Left cardiac atrium (tissue), 4 donors: Measurements from ENCODE around the gene UNC119B. TPM values are rescaled to one million over a fixed set of nuclear protein-coding genes. Genes with fewer than 3 reads are reported as not detected.
A peak's percentile ranks its signal among the peaks of the same experiment; 100 is the strongest.

Source experiments
- ATAC-seq, 2 donors: fragments of 200-7000 bp; cut with Tn5 transposase; one replicate each; pipeline ENCODE4 v1.9.1; 2020; ENCODE audit warnings: mild to moderate bottlenecking in 2 of 2, moderate library complexity in 2 of 2
- DNase-seq: peaks from one replicate; pipeline ENCODE4 v3.0.0-alpha.2; 2020
- intact Hi-C, 2 donors: fragments of 100-400 bp; cut with DNase I; formaldehyde crosslinking; loops; one replicate each; pipeline versions ENCODE4 v1.14.1 to v1.15.1; 2022 to 2023
- total RNA-seq, 2 donors: library from RNA; stranded (reverse); fragmentation: NEBNext Ultra II Directional; extraction: Animal tissue kit (Norgen Biotek cat#: 25700); gene quantifications; one replicate each; pipeline ENCODE4 v1.2.1, GENCODE V29; 2021
- donor health status: DM: no; HTN: yes; CAD: no.
- donor health status: DM: no; HTN: yes; CAD: no; lungs with severe emphysema.
- donor health status: DM: yes; HTN: yes; CAD: no.
- donor health status: Dilated cardiomyopathy.

Gene UNC119B
- total RNA-seq, 2 donors from 2014 or later = 14.2 to 18.2 TPM

- intact Hi-C loops = no loop called here
- no peak for DNase-seq
Observed at GRCh38 chr12:120758798-120759590, 48.7 kb downstream of the UNC119B start.

GRCh38 chr12:120759591-120760348 lies 49.5 kb downstream of the UNC119B start:
- intact Hi-C loops = loop anchor here in 1 of 2 donors (10.0 kb wide), 1 partner anchor 145 kb away; the partner anchor contains the start of gene SPPL3
- DNase-seq (no peak), ATAC-seq (no peak)

More at GRCh38 chr12:120758798-120759590, 48.7 kb downstream of the UNC119B start:
- no peak for ATAC-seq

- intact Hi-C loops = loop anchor here in 1 of 2 donors (10.0 kb wide), 1 partner anchor 144 kb away; the partner anchor contains the start of gene SPPL3
- ATAC-seq (no peak), DNase-seq (no peak)
Observed at GRCh38 chr12:120760349-120761254, 50.3 kb downstream of the UNC119B start.

GRCh38 chr12:120761519-120761934 lies 51.3 kb downstream of the UNC119B start:
- no peak for DNase-seq
- intact Hi-C loops = loop anchor here in 1 of 2 donors (10.0 kb wide), 1 partner anchor 143 kb away; the partner anchor contains the start of gene SPPL3

GRCh38 chr12:120762086-120762485 lies 51.8 kb downstream of the UNC119B start:
- ATAC-seq = peak; percentile 17 to 39
- intact Hi-C loops = loop anchor here in 1 of 2 donors (10.0 kb wide), 1 partner anchor 143 kb away; the partner anchor contains the start of gene SPPL3
- no peak for DNase-seq

More at GRCh38 chr12:120761519-120761934, 51.3 kb downstream of the UNC119B start:
- ATAC-seq = peak; percentile 56 to 62

- intact Hi-C loops = loop anchor here in 1 of 2 donors (10.0 kb wide), 1 partner anchor 142 kb away; the partner anchor contains the start of gene SPPL3
- DNase-seq = no peak
- ATAC-seq = no peak
Observed at GRCh38 chr12:120763250-120763649, 53.0 kb downstream of the UNC119B start.

GRCh38 chr12:120764816-120765215 lies 54.6 kb downstream of the UNC119B start:
- intact Hi-C loops = loop anchor here in 1 of 2 donors (10.0 kb wide), 1 partner anchor 140 kb away; the partner anchor contains the start of gene SPPL3
- DNase-seq (no peak), ATAC-seq (no peak)

GRCh38 chr12:120766566-120766965 lies 56.3 kb downstream of the UNC119B start:
- DNase-seq (no peak), ATAC-seq (no peak)
- intact Hi-C loops = loop anchor here in 1 of 2 donors (10.0 kb wide), 1 partner anchor 138 kb away; the partner anchor contains the start of gene SPPL3

GRCh38 chr12:120767071-120768024 lies 57.1 kb downstream of the UNC119B start:
- intact Hi-C loops = loop anchor here in 1 of 2 donors (10.0 kb wide), 1 partner anchor 137 kb away; the partner anchor contains the start of gene SPPL3
- ATAC-seq = no peak
- DNase-seq = no peak

GRCh38 chr12:120771097-120771496 lies 60.8 kb downstream of the UNC119B start:
- ATAC-seq = no peak
- DNase-seq = no peak
- intact Hi-C loops = no loop called here

Other genes starting within 250 kb of the UNC119B start
- gene SRSF9, start 240.7 kb upstream of the UNC119B start, total RNA-seq = 10 to 100 TPM; 50.4 to 68.6 TPM
- gene DYNLL1, start 214.3 kb upstream of the UNC119B start, total RNA-seq = 100 to 1,000 TPM; 156 to 237 TPM
- gene COQ5, start 181.3 kb upstream of the UNC119B start, total RNA-seq = 10 to 100 TPM; 28.6 to 29.3 TPM
- 100 to 1,000 TPM; 225 to 240 TPM for gene RNF10, start 176.1 kb upstream of the UNC119B start, total RNA-seq
- 10 to 100 TPM; 27.9 to 34.3 TPM for gene POP5, start 129.1 kb upstream of the UNC119B start, total RNA-seq
- gene CABP1, start 69.8 kb upstream of the UNC119B start, total RNA-seq = 1 to 10 TPM; 1.5 to 4.6 TPM
- gene MLEC, start 23.3 kb upstream of the UNC119B start, total RNA-seq = 100 to 1,000 TPM; 166 to 173 TPM
- 10 to 100 TPM; 49.4 to 52.0 TPM for gene ACADS, start 15.4 kb downstream of the UNC119B start, total RNA-seq
- gene SPPL3, start 193.9 kb downstream of the UNC119B start, total RNA-seq = 10 to 100 TPM; 27.6 to 29.7 TPM